SJCRH30 (cell line): Measurements from ENCODE around the gene CAPN12. TPM values are rescaled to one million over a fixed set of nuclear protein-coding genes. Genes with fewer than 3 reads are reported as not detected.

ENCODE experiments used
- DNase-seq, 2 experiments: peaks; one replicate each; pipeline ENCODE4 v3.0.0-alpha.2; 2015 to 2020
- H3K27ac ChIP-seq: fragments of 250-450 bp; sonication (Bioruptor Pico); 2 replicates; pipeline ENCODE4 v1.5.1; 2020; ENCODE audit warnings: mild to moderate bottlenecking, moderate library complexity
- H3K27me3 ChIP-seq: fragments of 250-450 bp; sonication (Bioruptor Pico); 2 replicates; pipeline ENCODE4 v1.5.1; 2020; ENCODE audit warnings: mild to moderate bottlenecking, moderate library complexity
- H3K36me3 ChIP-seq: fragments of 250-450 bp; sonication (Bioruptor Pico); 2 replicates; pipeline ENCODE4 v1.5.1; 2020; ENCODE audit warnings: mild to moderate bottlenecking, moderate library complexity
- H3K4me1 ChIP-seq: fragments of 250-450 bp; sonication (Bioruptor Pico); 2 replicates; pipeline ENCODE4 v1.5.1; 2020; ENCODE audit warnings: mild to moderate bottlenecking, moderate library complexity
- H3K4me3 ChIP-seq: fragments of 250-450 bp; sonication (Bioruptor Pico); 2 replicates; pipeline ENCODE4 v1.5.1; 2020; ENCODE audit warnings: mild to moderate bottlenecking, moderate library complexity
- H3K9me3 ChIP-seq: fragments of 250-450 bp; sonication (Bioruptor Pico); replicated peaks from 2 replicates; pipeline ENCODE4 v1.5.1; 2020; ENCODE audit warnings: mild to moderate bottlenecking, moderate library complexity
- total RNA-seq: library from RNA; depleted of rRNA; stranded (reverse); fragments of >200 nt; shearing (Covaris generic); gene quantifications from 2 replicates; pipeline ENCODE4 v1.2.3, GENCODE V29; 2014

The CAPN12 gene
- total RNA-seq, 1 experiment from 2014 or later: not detected

GRCh38 chr19:38727868-38728660 lies 16.2 kb downstream of the CAPN12 start:
- peaks cover 69% of the 10 kb centered on the region for H3K36me3 ChIP-seq

GRCh38 chr19:38727306-38727867 lies 16.9 kb downstream of the CAPN12 start:
- no peaks in the 10 kb centered on the region for H3K9me3 ChIP-seq
- no peak overlapping the region for H3K27ac ChIP-seq
- peaks cover 3% of the 10 kb centered on the region for H3K4me1 ChIP-seq
- no peak overlapping the region for H3K4me3 ChIP-seq
- no peak for DNase-seq
- H3K36me3 ChIP-seq: peaks cover 76% of the 10 kb centered on the region
- no peaks in the 10 kb centered on the region for H3K27me3 ChIP-seq

More at GRCh38 chr19:38727868-38728660, 16.2 kb downstream of the CAPN12 start:
- no peaks in the 10 kb centered on the region for H3K4me1 ChIP-seq
- no peaks in the 10 kb centered on the region for H3K9me3 ChIP-seq
- H3K27me3 ChIP-seq: no peaks in the 10 kb centered on the region
- no peak overlapping the region for H3K27ac ChIP-seq
- DNase-seq: no peak
- no peak overlapping the region for H3K4me3 ChIP-seq

GRCh38 chr19:38726761-38727301 lies 17.4 kb downstream of the CAPN12 start:
- H3K4me3 ChIP-seq: no peak overlapping the region
- no peak overlapping the region for H3K27ac ChIP-seq
- no peaks in the 10 kb centered on the region for H3K9me3 ChIP-seq
- DNase-seq: no peak
- H3K36me3 ChIP-seq: peaks cover 72% of the 10 kb centered on the region
- H3K27me3 ChIP-seq: no peaks in the 10 kb centered on the region
- peaks cover 6% of the 10 kb centered on the region for H3K4me1 ChIP-seq

GRCh38 chr19:38726284-38726673 lies 18.0 kb downstream of the CAPN12 start:
- no peak overlapping the region for H3K27ac ChIP-seq
- H3K4me3 ChIP-seq: no peak overlapping the region
- H3K27me3 ChIP-seq: no peaks in the 10 kb centered on the region
- DNase-seq: no peak
- no peaks in the 10 kb centered on the region for H3K9me3 ChIP-seq
- H3K4me1 ChIP-seq: peaks cover 12% of the 10 kb centered on the region
- H3K36me3 ChIP-seq: peaks cover 72% of the 10 kb centered on the region

GRCh38 chr19:38725469-38726283 lies 18.6 kb downstream of the CAPN12 start:
- Histone ChIP-seq H3K9me3 (no peaks in the 10 kb centered on the region), H3K4me1 (peaks cover 18% of the 10 kb centered on the region), H3K36me3 (peaks cover 72% of the 10 kb centered on the region), H3K4me3 (no peak overlapping the region), H3K27me3 (no peaks in the 10 kb centered on the region), H3K27ac (no peak overlapping the region)
- DNase-seq: no peak

GRCh38 chr19:38723990-38724854 lies 20.1 kb downstream of the CAPN12 start:
- DNase-seq: no peak
- peaks cover 29% of the 10 kb centered on the region for H3K4me1 ChIP-seq
- no peaks in the 10 kb centered on the region for H3K27me3 ChIP-seq
- no peak overlapping the region for H3K27ac ChIP-seq
- no peak overlapping the region for H3K4me3 ChIP-seq
- H3K9me3 ChIP-seq: no peaks in the 10 kb centered on the region
- peaks cover 63% of the 10 kb centered on the region for H3K36me3 ChIP-seq

GRCh38 chr19:38723606-38723965 lies 20.7 kb downstream of the CAPN12 start:
- H3K36me3 ChIP-seq: peaks cover 65% of the 10 kb centered on the region
- no peaks in the 10 kb centered on the region for H3K9me3 ChIP-seq
- peaks cover 29% of the 10 kb centered on the region for H3K4me1 ChIP-seq
- no peak overlapping the region for H3K4me3 ChIP-seq
- DNase-seq: no peak
- H3K27me3 ChIP-seq: no peaks in the 10 kb centered on the region
- H3K27ac ChIP-seq: no peak overlapping the region

- no peak for DNase-seq
- H3K36me3 ChIP-seq: peaks cover 67% of the 10 kb centered on the region
- H3K9me3 ChIP-seq: no peaks in the 10 kb centered on the region
- H3K27ac ChIP-seq: peak overlapping the region; percentile 58
- no peak overlapping the region for H3K4me3 ChIP-seq
- no peaks in the 10 kb centered on the region for H3K27me3 ChIP-seq
- H3K4me1 ChIP-seq: peaks cover 29% of the 10 kb centered on the region
These were observed 21.2 kb downstream of the CAPN12 start for GRCh38 chr19:38722947-38723605.

- H3K27me3 ChIP-seq: no peaks in the 10 kb centered on the region
- DNase-seq: peak; percentile 93 to 95
- H3K36me3 ChIP-seq: peaks cover 68% of the 10 kb centered on the region
- peak overlapping the region; percentile 58 for H3K27ac ChIP-seq
- peaks cover 29% of the 10 kb centered on the region for H3K4me1 ChIP-seq
- no peak overlapping the region for H3K4me3 ChIP-seq
- H3K9me3 ChIP-seq: no peaks in the 10 kb centered on the region
These were observed 22.1 kb downstream of the CAPN12 start for GRCh38 chr19:38721979-38722773.

GRCh38 chr19:38721496-38721895 lies 22.8 kb downstream of the CAPN12 start:
- no peak for DNase-seq
- Histone ChIP-seq H3K4me1 (peaks cover 29% of the 10 kb centered on the region), H3K36me3 (peaks cover 66% of the 10 kb centered on the region), H3K27me3 (no peaks in the 10 kb centered on the region), H3K27ac (peak overlapping the region; percentile 58), H3K9me3 (no peaks in the 10 kb centered on the region), H3K4me3 (no peak overlapping the region)

GRCh38 chr19:38720559-38721236 lies 23.6 kb downstream of the CAPN12 start:
- H3K27ac ChIP-seq: peak overlapping the region; percentile 58; the same call in 1 of the 2 replicates
- H3K36me3 ChIP-seq: peaks cover 66% of the 10 kb centered on the region

GRCh38 chr19:38719761-38720558 lies 24.3 kb downstream of the CAPN12 start:
- DNase-seq: peak; percentile 82 to 83
- H3K4me3 ChIP-seq: no peak overlapping the region
- no peaks in the 10 kb centered on the region for H3K27me3 ChIP-seq
- peak overlapping the region; percentile 56 for H3K27ac ChIP-seq
- H3K36me3 ChIP-seq: peaks cover 68% of the 10 kb centered on the region
- no peaks in the 10 kb centered on the region for H3K9me3 ChIP-seq
- peaks cover 29% of the 10 kb centered on the region for H3K4me1 ChIP-seq

More at GRCh38 chr19:38720559-38721236, 23.6 kb downstream of the CAPN12 start:
- Histone ChIP-seq H3K9me3 (no peaks in the 10 kb centered on the region), H3K27me3 (no peaks in the 10 kb centered on the region), H3K4me3 (no peak overlapping the region), H3K4me1 (peaks cover 29% of the 10 kb centered on the region)
- DNase-seq: no peak
